Caco-2 (cell line): ENCODE data around the gene PPARG. TPM values are rescaled to one million over a fixed set of nuclear protein-coding genes. Genes with fewer than 3 reads are reported as not detected.

Experiments
- BruUV-seq: library from RNA; stranded (reverse); fragments of 400-500 nt; replicated peaks from 2 replicates; lab custom pipeline; 2021; lab: Mats Ljungman, UMichigan
- CTCF ChIA-PET: fragments of 300-600 bp; sonication (Branson Sonifier 250); formaldehyde crosslinking; loops from one replicate; lab custom pipeline; 2022; ENCODE audit warnings: antibody characterized with exemption; lab: Charles Lee
- POLR2A ChIA-PET: fragments of 300-600 bp; sonication (Branson Sonifier 250); formaldehyde crosslinking; loops from one replicate; lab custom pipeline; 2022; ENCODE audit warnings: antibody characterized with exemption; lab: Charles Lee
- DNase-seq, 2 experiments: peaks; one replicate each; pipeline versions ENCODE4 v3.0.0 to v3.0.0-alpha.2; 2020 to 2022
- H3K27me3 ChIP-seq: replicated peaks from 2 replicates; pipeline ENCODE4 v1.6.0; 2011; ENCODE audit warnings: low read length; ENCODE audit not compliant: control insufficient read depth, insufficient read depth
- H3K36me3 ChIP-seq: 2 replicates; pipeline ENCODE4 v1.5.1; 2011; ENCODE audit warnings: low read length; ENCODE audit not compliant: control insufficient read depth, insufficient read depth
- H3K4me1 ChIP-seq: fragments of 250-450 bp; sonication (Bioruptor Pico); 2 replicates; pipeline ENCODE4 v1.5.1; 2020; ENCODE audit warnings: mild to moderate bottlenecking
- H3K4me3 ChIP-seq: 2 replicates; pipeline ENCODE4 v1.5.1; 2011; ENCODE audit warnings: low read depth, mild to moderate bottlenecking, control low read depth, low read length
- H3K9me3 ChIP-seq: fragments of 250-450 bp; sonication (Bioruptor Pico); 2 replicates; pipeline ENCODE4 v1.5.1; 2020; ENCODE audit warnings: mild to moderate bottlenecking, moderate library complexity
- H3K27ac Mint-ChIP-seq: one replicate; pipeline ENCODE4 v1.8.0; 2022; ENCODE audit warnings: mixed read lengths; ENCODE audit not compliant: unreplicated experiment
- H3K27me3 Mint-ChIP-seq: one replicate; pipeline ENCODE4 v1.8.0; 2022; ENCODE audit warnings: mixed read lengths; ENCODE audit not compliant: insufficient read depth, unreplicated experiment
- H3K36me3 Mint-ChIP-seq: one replicate; pipeline ENCODE4 v1.8.0; 2022; ENCODE audit warnings: mild to moderate bottlenecking, mixed read lengths; ENCODE audit not compliant: insufficient read depth, unreplicated experiment
- H3K4me1 Mint-ChIP-seq: one replicate; pipeline ENCODE4 v1.8.0; 2022; ENCODE audit warnings: low read depth, mixed read lengths; ENCODE audit not compliant: unreplicated experiment
- H3K4me3 Mint-ChIP-seq: one replicate; pipeline ENCODE4 v1.8.0; 2022; ENCODE audit warnings: mild to moderate bottlenecking, moderate library complexity, mixed read lengths; ENCODE audit not compliant: unreplicated experiment
- H3K9me3 Mint-ChIP-seq: one replicate; pipeline ENCODE4 v1.8.0; 2022; ENCODE audit warnings: mixed read lengths; ENCODE audit not compliant: unreplicated experiment
- CTCF ChIP-seq, 2 experiments: fragments of 200-600 bp in 1 of 2; IDR thresholded peaks; 1 replicate in 1 of 2; 2 replicates in 1 of 2; pipeline versions ENCODE4 v1.5.1 to v1.8.0; 2011 to 2022; ENCODE audit warnings: antibody characterized with exemption in 1 of 2, control low read depth in 1 of 2, inconsistent platforms in 1 of 2, low read depth in 1 of 2, low read length in 1 of 2, mild to moderate bottlenecking in 1 of 2, moderate library complexity in 1 of 2; ENCODE audit not compliant: insufficient read depth in 1 of 2, severe bottlenecking in 1 of 2, unreplicated experiment in 1 of 2
- intact Hi-C: fragments of 100-400 bp; cut with micrococcal nuclease; formaldehyde crosslinking; loops from one replicate; pipeline ENCODE4 v1.10.0; 2022; ENCODE audit not compliant: unreplicated experiment
- total RNA-seq: library from RNA; stranded (reverse); gene quantifications from 2 replicates; pipeline ENCODE4 v1.2.3, GENCODE V29; 2022

The PPARG gene
- total RNA-seq, 1 experiment from 2014 or later = 15.6 TPM

DNA sequence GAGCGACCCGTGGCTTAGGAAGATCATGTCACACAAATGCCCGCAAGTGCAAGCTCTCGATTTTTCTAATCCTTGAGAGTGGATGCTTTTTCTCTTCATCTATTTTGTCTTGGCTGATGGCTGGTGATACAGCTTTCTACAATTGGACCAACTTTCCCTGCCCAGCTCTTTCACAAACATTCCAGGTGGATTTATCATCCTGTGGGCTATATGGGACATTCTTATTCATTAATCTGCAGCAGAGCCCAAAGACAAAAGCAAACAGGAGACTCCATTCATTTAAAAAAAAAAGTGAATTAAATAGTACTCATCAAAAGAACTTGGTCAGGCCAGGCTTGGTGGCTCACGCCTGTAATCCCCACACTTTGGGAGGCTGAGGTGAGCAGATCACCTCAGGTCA is 181.2 kb downstream of the PPARG start:
- Mint-ChIP-seq H3K27me3 (no peaks in the 10 kb centered on the region), H3K4me1 (no peaks in the 10 kb centered on the region), H3K27ac (no peak overlapping the region), H3K36me3 (no peaks in the 10 kb centered on the region), H3K9me3 (no peaks in the 10 kb centered on the region), H3K4me3 (no peak overlapping the region)
- no peaks in the 10 kb centered on the region for H3K9me3 ChIP-seq
- ChIA-PET CTCF (no interaction called here), POLR2A (no interaction called here)
- no peak for DNase-seq
- no peaks in the 10 kb centered on the region for H3K36me3 ChIP-seq
- no peaks in the 10 kb centered on the region; the same call in 1 of the 2 replicates for H3K4me1 ChIP-seq
- H3K27me3 ChIP-seq = no peaks in the 10 kb centered on the region
- TF ChIP-seq CTCF (IDR thresholded peaks at IDR 0.05; ENCODE audit: insufficient read depth in 1 of 2, low read depth in 1 of 2, low read length in 1 of 2, severe bottlenecking in 1 of 2, unreplicated experiment in 1 of 2) = no peak
- no TSS peak for BruUV-seq
- H3K4me3 ChIP-seq = no peak overlapping the region
- intact Hi-C loops = no loop called here

- no peaks in the 10 kb centered on the region for H3K36me3 ChIP-seq
- no peaks in the 10 kb centered on the region for H3K9me3 Mint-ChIP-seq
- ChIA-PET POLR2A (no interaction called here), CTCF (no interaction called here)
- TF ChIP-seq CTCF (IDR thresholded peaks at IDR 0.05; ENCODE audit: insufficient read depth in 1 of 2, low read depth in 1 of 2, low read length in 1 of 2, severe bottlenecking in 1 of 2, unreplicated experiment in 1 of 2) = no peak
- intact Hi-C loops = no loop called here
- no peaks in the 10 kb centered on the region for H3K4me1 Mint-ChIP-seq
- no TSS peak for BruUV-seq
- no peaks in the 10 kb centered on the region; the same call in 1 of the 2 replicates for H3K4me1 ChIP-seq
- H3K4me3 Mint-ChIP-seq = no peak overlapping the region
- H3K4me3 ChIP-seq = no peak overlapping the region
- no peaks in the 10 kb centered on the region for H3K27me3 ChIP-seq
- no peak overlapping the region for H3K27ac Mint-ChIP-seq
- H3K36me3 Mint-ChIP-seq = no peaks in the 10 kb centered on the region
- no peaks in the 10 kb centered on the region for H3K27me3 Mint-ChIP-seq
- H3K9me3 ChIP-seq = no peaks in the 10 kb centered on the region
- DNase-seq = no peak
Observed at GRCh38 chr3:12470680-12471079, 181.8 kb downstream of the PPARG start.

GRCh38 chr3:12471241-12471640 is 182.4 kb downstream of the PPARG start:
- intact Hi-C loops = no loop called here
- H3K36me3 Mint-ChIP-seq = no peaks in the 10 kb centered on the region
- Histone ChIP-seq H3K9me3 (no peaks in the 10 kb centered on the region), H3K4me1 (peaks cover 4% of the 10 kb centered on the region), H3K27me3 (no peaks in the 10 kb centered on the region), H3K36me3 (no peaks in the 10 kb centered on the region), H3K4me3 (no peak overlapping the region)
- POLR2A ChIA-PET = no interaction called here
- H3K4me1 Mint-ChIP-seq = no peaks in the 10 kb centered on the region
- H3K27me3 Mint-ChIP-seq = no peaks in the 10 kb centered on the region
- TF ChIP-seq CTCF (IDR thresholded peaks at IDR 0.05; ENCODE audit: insufficient read depth in 1 of 2, low read depth in 1 of 2, low read length in 1 of 2, severe bottlenecking in 1 of 2, unreplicated experiment in 1 of 2) = no peak
- H3K27ac Mint-ChIP-seq = no peak overlapping the region
- no peak for DNase-seq
- no peaks in the 10 kb centered on the region for H3K9me3 Mint-ChIP-seq
- H3K4me3 Mint-ChIP-seq = no peak overlapping the region
- CTCF ChIA-PET = interaction anchor here (0.6 to 0.7 kb wide), 2 partner anchors 91 to 254 kb away, joined by 4 read pairs; no protein-coding TSS in a partner anchor
- BruUV-seq = no TSS peak
